GM23248 (cell line): ENCODE results near the gene SNHG17.

Experiments
- EZH2 ChIP-seq: fragments of 200-600 bp; sonication (generic); IDR thresholded peaks from 2 replicates; pipeline ENCODE4 v1.6.1; 2018; ENCODE audit warnings: antibody characterized with exemption, mild to moderate bottlenecking; ENCODE audit not compliant: insufficient read depth, poor library complexity, severe bottlenecking
- EZH2phosphoT487 ChIP-seq: fragments of 200-600 bp; sonication (generic); IDR thresholded peaks from 2 replicates; pipeline ENCODE4 v1.6.1; 2018; ENCODE audit warnings: antibody characterized with exemption, moderate library complexity, mild to moderate bottlenecking, low read depth; ENCODE audit not compliant: insufficient read depth

DNA sequence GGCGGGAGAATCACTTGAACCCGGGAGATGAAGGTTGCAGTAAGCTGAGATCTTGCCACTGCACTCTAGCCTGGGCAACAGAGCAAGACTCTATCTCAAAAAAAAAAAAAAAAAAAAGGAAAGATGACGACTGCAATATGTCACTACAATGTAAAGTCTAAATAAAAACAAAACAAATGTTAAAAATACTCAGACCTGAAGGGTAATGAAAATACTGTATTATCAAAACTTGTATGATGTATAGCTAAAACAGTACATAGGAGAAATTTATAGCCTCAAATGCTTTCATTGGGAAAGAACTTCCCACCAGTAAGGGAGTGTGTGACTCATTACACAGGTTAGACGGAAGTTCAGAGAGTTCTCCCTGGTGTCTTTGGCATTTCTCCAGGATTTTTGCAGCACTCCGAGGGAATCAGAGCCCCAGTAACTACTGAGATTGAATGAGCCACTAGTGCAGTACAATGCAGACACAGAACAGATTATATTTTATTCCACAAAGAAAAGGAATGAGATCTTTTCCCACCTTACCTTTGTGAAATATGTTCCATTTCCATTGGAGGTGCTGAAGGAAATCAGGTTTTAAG, 25.0 kb upstream of the SNHG17 start:
- no peak for TF ChIP-seq EZH2
- TF ChIP-seq EZH2phosphoT487: no peak
